SK-N-SH treated with all-trans-retinoic acid at 6 μM for 48 hours (cell line): ENCODE data around the gene DGKI.

ENCODE experiments used
- ATAC-seq: fragments of 200-7000 bp; cut with Tn5 transposase; 3 replicates; pipeline ENCODE4 v1.9.1; 2020; ENCODE audit warnings: mild to moderate bottlenecking, moderate library complexity
- BACH2 ChIP-seq: fragments of 250-450 bp; sonication (Bioruptor Pico); IDR thresholded peaks from 2 replicates; pipeline ENCODE4 v1.9.0; 2021; ENCODE audit warnings: mild to moderate bottlenecking, borderline replicate concordance
- CSDC2 ChIP-seq: fragments of 250-450 bp; sonication (Bioruptor Pico); IDR thresholded peaks from 2 replicates; pipeline ENCODE4 v1.5.0; 2020; ENCODE audit warnings: mild to moderate bottlenecking, moderate library complexity
- ESRRG ChIP-seq: fragments of 250-450 bp; sonication (Bioruptor Pico); IDR thresholded peaks from 2 replicates; pipeline ENCODE4 v1.6.1; 2021; ENCODE audit warnings: mild to moderate bottlenecking
- GLIS3 ChIP-seq: fragments of 250-450 bp; sonication (Bioruptor Pico); IDR thresholded peaks from 2 replicates; pipeline ENCODE4 v1.5.0; 2020; ENCODE audit warnings: mild to moderate bottlenecking, moderate library complexity
- ISL1 ChIP-seq: fragments of 250-450 bp; sonication (Bioruptor Pico); IDR thresholded peaks from 2 replicates; pipeline ENCODE4 v2.1.2; 2022; ENCODE audit warnings: mild to moderate bottlenecking, moderate library complexity
- RARB ChIP-seq: fragments of 250-450 bp; sonication (Bioruptor Pico); IDR thresholded peaks from 2 replicates; pipeline ENCODE4 v1.8.0; 2021; ENCODE audit warnings: mild to moderate bottlenecking, moderate library complexity
- TCF4 ChIP-seq: fragments of 250-450 bp; sonication (Bioruptor Pico); IDR thresholded peaks from 2 replicates; pipeline ENCODE4 v1.8.0; 2021; ENCODE audit warnings: mild to moderate bottlenecking, moderate library complexity, borderline replicate concordance
- TOX ChIP-seq: fragments of 250-450 bp; sonication (Bioruptor Pico); IDR thresholded peaks from 2 replicates; pipeline ENCODE4 v1.8.0; 2021; ENCODE audit warnings: mild to moderate bottlenecking, moderate library complexity, borderline replicate concordance
- ZC3H10 ChIP-seq: fragments of 250-450 bp; sonication (Bioruptor Pico); IDR thresholded peaks from 2 replicates; pipeline ENCODE4 v1.5.1; 2021; ENCODE audit warnings: mild to moderate bottlenecking, moderate library complexity
- ZFP3 ChIP-seq: fragments of 250-450 bp; sonication (Bioruptor Pico); IDR thresholded peaks from 2 replicates; pipeline ENCODE4 v1.5.0; 2020; ENCODE audit warnings: mild to moderate bottlenecking, moderate library complexity
- ZFP30 ChIP-seq: fragments of 450-650 bp; formaldehyde crosslinking; IDR thresholded peaks from 2 replicates; pipeline ENCODE4 v1.5.0; 2022; ENCODE audit warnings: mild to moderate bottlenecking, moderate library complexity
- ZNF70 ChIP-seq: fragments of 450-650 bp; formaldehyde crosslinking; IDR thresholded peaks from 2 replicates; pipeline ENCODE4 v1.5.0; 2020; ENCODE audit warnings: mild to moderate bottlenecking, moderate library complexity
- ZNF8 ChIP-seq: fragments of 450-650 bp; formaldehyde crosslinking; IDR thresholded peaks from 2 replicates; pipeline ENCODE4 v1.5.0; 2020; ENCODE audit warnings: mild to moderate bottlenecking, moderate library complexity
- TF ChIP-seq, protein P1 (sequence below): fragments of 250-450 bp; sonication (Bioruptor Pico); IDR thresholded peaks from 2 replicates; pipeline ENCODE4 v1.5.1; 2021; ENCODE audit warnings: mild to moderate bottlenecking, moderate library complexity
- TF ChIP-seq, protein P2 (sequence below): fragments of 250-450 bp; sonication (Bioruptor Pico); IDR thresholded peaks from 2 replicates; pipeline ENCODE4 v1.5.1; 2020; ENCODE audit warnings: low read depth, mild to moderate bottlenecking, moderate library complexity
- TF ChIP-seq, protein P3 (sequence below): fragments of 250-450 bp; sonication (Bioruptor Pico); IDR thresholded peaks from 2 replicates; pipeline ENCODE4 v1.8.0; 2020; ENCODE audit warnings: mild to moderate bottlenecking, moderate library complexity, borderline replicate concordance
- TF ChIP-seq, protein P4 (sequence below): fragments of 250-450 bp; sonication (Bioruptor Pico); IDR thresholded peaks from 2 replicates; pipeline ENCODE4 v1.8.0; 2021; ENCODE audit warnings: low read depth, mild to moderate bottlenecking, moderate library complexity, borderline replicate concordance

DGKI gene

DNA sequence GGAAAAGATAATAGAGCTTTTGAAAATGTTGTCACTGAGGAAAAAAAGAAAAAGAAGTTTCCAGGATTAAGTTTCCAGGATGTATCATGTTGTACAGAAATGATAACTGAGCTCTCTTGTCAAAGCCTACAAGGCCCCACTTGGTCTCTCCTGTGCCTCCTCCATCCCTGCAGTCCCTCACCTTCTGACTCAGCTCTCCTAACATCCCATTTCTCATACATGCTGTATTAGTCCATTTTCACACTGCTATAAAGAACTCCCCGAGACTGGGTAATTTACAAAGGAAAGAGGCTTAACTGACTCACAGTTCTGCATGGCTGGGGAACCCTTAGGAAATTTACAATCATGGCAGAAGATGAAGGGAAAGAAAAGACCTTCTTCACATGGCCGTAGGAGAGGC, 3.8 kb upstream of the DGKI start:
- ATAC-seq = no peak

DNA sequence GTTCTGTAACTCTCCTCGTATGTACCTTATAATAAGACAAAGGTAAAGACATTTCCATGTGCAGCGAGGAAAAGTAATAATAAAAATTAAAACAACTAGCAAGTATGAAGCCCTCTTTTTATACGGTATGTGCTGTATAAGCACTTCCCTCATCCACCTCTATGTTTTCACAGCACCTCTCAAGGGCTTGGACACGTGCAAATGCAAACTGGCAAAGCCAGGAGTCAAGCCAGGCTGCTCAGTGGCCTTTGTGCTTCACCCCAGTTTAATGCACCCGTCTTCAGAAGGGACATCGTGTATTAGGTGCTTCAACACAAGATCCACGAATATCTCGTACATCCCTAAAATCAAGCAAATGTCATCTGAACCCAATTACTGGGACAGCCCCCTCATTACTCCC, 1.3 kb upstream of the DGKI start:
- no peak for TF ChIP-seq TCF4 (CRISPR knock-in tag)
- TF ChIP-seq ZFP30 (CRISPR knock-in tag) = no peak

More for the DNA sequence above, 3.8 kb upstream of the DGKI start:
- TF ChIP-seq GLIS3 (CRISPR knock-in tag) (no peak), BACH2 (CRISPR knock-in tag) (no peak), CSDC2 (CRISPR knock-in tag) (no peak), ZNF8 (CRISPR knock-in tag) (no peak)
- TF ChIP-seq, protein P1, sequence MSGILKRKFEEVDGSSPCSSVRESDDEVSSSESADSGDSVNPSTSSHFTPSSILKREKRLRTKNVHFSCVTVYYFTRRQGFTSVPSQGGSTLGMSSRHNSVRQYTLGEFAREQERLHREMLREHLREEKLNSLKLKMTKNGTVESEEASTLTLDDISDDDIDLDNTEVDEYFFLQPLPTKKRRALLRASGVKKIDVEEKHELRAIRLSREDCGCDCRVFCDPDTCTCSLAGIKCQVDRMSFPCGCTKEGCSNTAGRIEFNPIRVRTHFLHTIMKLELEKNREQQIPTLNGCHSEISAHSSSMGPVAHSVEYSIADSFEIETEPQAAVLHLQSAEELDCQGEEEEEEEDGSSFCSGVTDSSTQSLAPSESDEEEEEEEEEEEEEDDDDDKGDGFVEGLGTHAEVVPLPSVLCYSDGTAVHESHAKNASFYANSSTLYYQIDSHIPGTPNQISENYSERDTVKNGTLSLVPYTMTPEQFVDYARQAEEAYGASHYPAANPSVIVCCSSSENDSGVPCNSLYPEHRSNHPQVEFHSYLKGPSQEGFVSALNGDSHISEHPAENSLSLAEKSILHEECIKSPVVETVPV = no peak

DNA sequence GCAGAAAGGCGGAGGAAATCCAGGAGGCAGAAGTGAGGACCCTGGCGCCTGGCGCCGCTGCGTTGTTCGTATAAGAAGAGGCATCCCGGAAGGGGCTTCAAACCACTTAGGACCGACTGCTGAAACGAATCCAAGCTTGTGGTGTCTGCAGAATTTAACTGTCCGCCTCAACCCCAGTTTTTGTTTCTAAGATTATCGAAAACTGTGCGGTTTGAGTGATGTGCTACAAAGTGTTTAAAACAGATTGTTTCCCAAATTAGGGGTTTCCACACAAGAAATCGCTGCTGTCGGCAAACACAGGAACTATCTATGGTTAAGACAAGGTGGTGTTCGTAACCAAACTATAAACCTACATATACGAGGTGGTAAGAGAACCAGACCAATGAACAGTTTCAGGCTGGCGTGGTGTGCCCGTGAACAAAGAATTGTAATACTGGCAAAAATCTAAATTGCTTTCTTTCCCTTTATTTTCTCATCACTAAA, 835 bp upstream of the DGKI start:
- ATAC-seq = peak; percentile 35
- TF ChIP-seq, protein P2, sequence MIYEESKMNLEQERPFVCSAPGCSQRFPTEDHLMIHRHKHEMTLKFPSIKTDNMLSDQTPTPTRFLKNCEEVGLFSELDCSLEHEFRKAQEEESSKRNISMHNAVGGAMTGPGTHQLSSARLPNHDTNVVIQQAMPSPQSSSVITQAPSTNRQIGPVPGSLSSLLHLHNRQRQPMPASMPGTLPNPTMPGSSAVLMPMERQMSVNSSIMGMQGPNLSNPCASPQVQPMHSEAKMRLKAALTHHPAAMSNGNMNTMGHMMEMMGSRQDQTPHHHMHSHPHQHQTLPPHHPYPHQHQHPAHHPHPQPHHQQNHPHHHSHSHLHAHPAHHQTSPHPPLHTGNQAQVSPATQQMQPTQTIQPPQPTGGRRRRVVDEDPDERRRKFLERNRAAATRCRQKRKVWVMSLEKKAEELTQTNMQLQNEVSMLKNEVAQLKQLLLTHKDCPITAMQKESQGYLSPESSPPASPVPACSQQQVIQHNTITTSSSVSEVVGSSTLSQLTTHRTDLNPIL (CRISPR knock-in tag) = no peak
- 0 out of 2 replicates have a peak, but pooled peaks have one; percentile 5 for TF ChIP-seq ZNF8 (CRISPR knock-in tag)

More for the DNA sequence above, 1.3 kb upstream of the DGKI start:
- ATAC-seq = no peak

DNA sequence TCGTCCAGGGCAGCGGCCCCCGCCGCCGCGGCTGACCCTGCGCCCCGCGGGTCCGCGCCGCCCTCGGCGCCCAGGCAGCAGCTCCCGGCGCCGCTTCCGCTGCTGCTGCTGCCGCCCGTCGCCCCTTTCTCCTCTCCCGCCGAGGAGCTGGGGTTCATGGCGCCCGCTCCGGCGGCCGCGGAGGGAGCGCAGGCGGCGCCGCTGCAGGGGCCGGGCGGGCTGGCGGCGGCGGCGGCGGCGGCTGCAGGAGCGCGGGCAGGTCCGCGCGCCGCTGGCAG, 286 bp downstream of the DGKI start:
- TF ChIP-seq ZNF70 (CRISPR knock-in tag) = no peak
- TF ChIP-seq, protein P3, sequence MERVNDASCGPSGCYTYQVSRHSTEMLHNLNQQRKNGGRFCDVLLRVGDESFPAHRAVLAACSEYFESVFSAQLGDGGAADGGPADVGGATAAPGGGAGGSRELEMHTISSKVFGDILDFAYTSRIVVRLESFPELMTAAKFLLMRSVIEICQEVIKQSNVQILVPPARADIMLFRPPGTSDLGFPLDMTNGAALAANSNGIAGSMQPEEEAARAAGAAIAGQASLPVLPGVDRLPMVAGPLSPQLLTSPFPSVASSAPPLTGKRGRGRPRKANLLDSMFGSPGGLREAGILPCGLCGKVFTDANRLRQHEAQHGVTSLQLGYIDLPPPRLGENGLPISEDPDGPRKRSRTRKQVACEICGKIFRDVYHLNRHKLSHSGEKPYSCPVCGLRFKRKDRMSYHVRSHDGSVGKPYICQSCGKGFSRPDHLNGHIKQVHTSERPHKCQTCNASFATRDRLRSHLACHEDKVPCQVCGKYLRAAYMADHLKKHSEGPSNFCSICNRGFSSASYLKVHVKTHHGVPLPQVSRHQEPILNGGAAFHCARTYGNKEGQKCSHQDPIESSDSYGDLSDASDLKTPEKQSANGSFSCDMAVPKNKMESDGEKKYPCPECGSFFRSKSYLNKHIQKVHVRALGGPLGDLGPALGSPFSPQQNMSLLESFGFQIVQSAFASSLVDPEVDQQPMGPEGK (CRISPR knock-in tag) = no peak
- no peak for TF ChIP-seq GLIS3 (CRISPR knock-in tag)
- TF ChIP-seq ISL1 (CRISPR knock-in tag) = no peak
- no peak for TF ChIP-seq TOX
- no peak for TF ChIP-seq RARB (CRISPR knock-in tag)
- TF ChIP-seq, protein P2 (CRISPR knock-in tag) = no peak
- TF ChIP-seq ZC3H10 (CRISPR knock-in tag) = no peak
- TF ChIP-seq, protein P4, sequence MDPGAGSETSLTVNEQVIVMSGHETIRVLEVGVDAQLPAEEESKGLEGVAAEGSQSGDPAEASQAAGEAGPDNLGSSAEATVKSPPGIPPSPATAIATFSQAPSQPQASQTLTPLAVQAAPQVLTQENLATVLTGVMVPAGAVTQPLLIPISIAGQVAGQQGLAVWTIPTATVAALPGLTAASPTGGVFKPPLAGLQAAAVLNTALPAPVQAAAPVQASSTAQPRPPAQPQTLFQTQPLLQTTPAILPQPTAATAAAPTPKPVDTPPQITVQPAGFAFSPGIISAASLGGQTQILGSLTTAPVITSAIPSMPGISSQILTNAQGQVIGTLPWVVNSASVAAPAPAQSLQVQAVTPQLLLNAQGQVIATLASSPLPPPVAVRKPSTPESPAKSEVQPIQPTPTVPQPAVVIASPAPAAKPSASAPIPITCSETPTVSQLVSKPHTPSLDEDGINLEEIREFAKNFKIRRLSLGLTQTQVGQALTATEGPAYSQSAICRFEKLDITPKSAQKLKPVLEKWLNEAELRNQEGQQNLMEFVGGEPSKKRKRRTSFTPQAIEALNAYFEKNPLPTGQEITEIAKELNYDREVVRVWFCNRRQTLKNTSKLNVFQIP (CRISPR knock-in tag) = no peak
- TF ChIP-seq, all 23 proteins: peak for 0
- ATAC-seq = no peak; the same call in 2 of the 3 replicates

DNA sequence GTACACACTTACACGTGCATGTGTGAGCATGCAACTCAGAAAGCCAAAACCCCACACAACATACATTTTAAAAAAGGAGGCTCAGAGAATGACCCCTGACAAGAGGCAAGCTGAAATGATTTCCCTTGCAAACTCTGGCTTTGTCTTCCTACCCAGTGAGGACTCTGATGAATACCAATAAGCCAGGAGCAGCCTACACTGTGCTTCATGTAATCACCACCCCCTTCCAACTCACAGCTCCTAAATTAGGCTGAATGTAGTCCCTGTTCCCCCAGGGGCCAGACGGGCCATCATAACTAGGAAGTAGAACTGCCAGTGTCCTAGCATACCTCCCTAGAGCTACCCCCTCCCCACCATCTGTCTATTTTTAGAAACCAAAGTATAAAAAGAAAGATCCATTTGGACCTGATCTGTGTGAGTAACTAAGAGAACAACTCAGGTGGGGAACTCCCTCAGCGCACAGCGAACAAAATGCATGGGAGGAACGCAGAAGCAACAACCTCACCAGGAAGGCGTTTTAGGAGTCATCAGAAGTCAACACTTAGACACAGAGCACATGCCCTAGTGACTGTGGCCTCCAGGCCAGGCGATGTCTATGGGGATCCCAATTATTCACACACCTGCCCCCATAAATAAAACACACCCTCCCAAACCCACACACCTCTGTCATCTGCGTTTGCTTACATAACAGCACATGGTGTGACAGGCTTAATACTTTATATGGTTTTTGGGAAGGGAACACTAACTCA, 1.9 kb downstream of the DGKI start:
- no peak for TF ChIP-seq GLIS3 (CRISPR knock-in tag)
- TF ChIP-seq, protein P1 = no peak
- TF ChIP-seq TOX = no peak
- no peak for TF ChIP-seq CSDC2 (CRISPR knock-in tag)
- no peak for TF ChIP-seq ESRRG
- no peak for TF ChIP-seq ZFP3
- TF ChIP-seq ZNF70 (CRISPR knock-in tag) = no peak
- TF ChIP-seq ZNF8 (CRISPR knock-in tag) = no peak
- no peak for ATAC-seq
